ENCODE measurements around the gene MAPK6.

- TF ChIP-seq POLR2A (IDR thresholded peaks at IDR 0.05) (no peak), POLR2AphosphoS5 (IDR thresholded peaks at IDR 0.05) (no peak)
These were observed 37.0 kb downstream of the MAPK6 start for GRCh38 chr15:52056001-52056400.

Data from transverse colon (tissue), 3 donors.